KG1 (cell line): ENCODE data around the gene SRRM4.
"Not testable (repeated sequence)": the region's sequence is repeated elsewhere in the genome, so short reads cannot be mapped to it uniquely, and the experiment has no call there.

ENCODE experiments used
- DNase-seq: peaks from one replicate; lab custom pipeline; 2025; lab: John Stamatoyannopoulos, UW

The SRRM4 gene

GRCh38 chr12:119071638-119072231 is 90.4 kb downstream of the SRRM4 start:
- no peak for DNase-seq

- DNase-seq: no peak
These were observed 91.1 kb downstream of the SRRM4 start for GRCh38 chr12:119072440-119072839.

- no peak for DNase-seq
These were observed 94.0 kb downstream of the SRRM4 start for GRCh38 chr12:119075222-119075787.

- DNase-seq: no peak
These were observed 94.6 kb downstream of the SRRM4 start for GRCh38 chr12:119075918-119076317.

- DNase-seq: no peak
These were observed 98.2 kb downstream of the SRRM4 start for GRCh38 chr12:119079530-119079929.

GRCh38 chr12:119082016-119082415 is 100.7 kb downstream of the SRRM4 start:
- no peak for DNase-seq

GRCh38 chr12:119082496-119082895 is 101.2 kb downstream of the SRRM4 start:
- DNase-seq: no peak

GRCh38 chr12:119088685-119089379 is 107.5 kb downstream of the SRRM4 start:
- no peak for DNase-seq

GRCh38 chr12:119089380-119090013 is 108.2 kb downstream of the SRRM4 start:
- DNase-seq: no peak

GRCh38 chr12:119090276-119090675 is 108.9 kb downstream of the SRRM4 start:
- DNase-seq: no peak

GRCh38 chr12:119090865-119091264 is 109.5 kb downstream of the SRRM4 start:
- no peak for DNase-seq

- DNase-seq: no peak
These were observed 115.3 kb downstream of the SRRM4 start for GRCh38 chr12:119096429-119097202.

- no peak for DNase-seq
These were observed 119.6 kb downstream of the SRRM4 start for GRCh38 chr12:119100933-119101332.

- DNase-seq: no peak
These were observed 120.9 kb downstream of the SRRM4 start for GRCh38 chr12:119102274-119102673.

GRCh38 chr12:119102714-119103113 is 121.4 kb downstream of the SRRM4 start:
- DNase-seq: no peak

GRCh38 chr12:119104969-119105368 is 123.6 kb downstream of the SRRM4 start:
- not testable (repeated sequence) for DNase-seq

- DNase-seq: no peak
These were observed 132.2 kb downstream of the SRRM4 start for GRCh38 chr12:119113496-119113986.

GRCh38 chr12:119114294-119114693 is 133.0 kb downstream of the SRRM4 start:
- no peak for DNase-seq

- peak; percentile 8 for DNase-seq
These were observed 134.1 kb downstream of the SRRM4 start for GRCh38 chr12:119115296-119115905.

GRCh38 chr12:119117936-119118335 is 136.6 kb downstream of the SRRM4 start:
- no peak for DNase-seq

- no peak for DNase-seq
These were observed 137.3 kb downstream of the SRRM4 start for GRCh38 chr12:119118625-119119024.

GRCh38 chr12:119122047-119122446 is 140.7 kb downstream of the SRRM4 start:
- no peak for DNase-seq
